Measurements from ENCODE around the gene HPCAL4.

The HPCAL4 gene

DNA sequence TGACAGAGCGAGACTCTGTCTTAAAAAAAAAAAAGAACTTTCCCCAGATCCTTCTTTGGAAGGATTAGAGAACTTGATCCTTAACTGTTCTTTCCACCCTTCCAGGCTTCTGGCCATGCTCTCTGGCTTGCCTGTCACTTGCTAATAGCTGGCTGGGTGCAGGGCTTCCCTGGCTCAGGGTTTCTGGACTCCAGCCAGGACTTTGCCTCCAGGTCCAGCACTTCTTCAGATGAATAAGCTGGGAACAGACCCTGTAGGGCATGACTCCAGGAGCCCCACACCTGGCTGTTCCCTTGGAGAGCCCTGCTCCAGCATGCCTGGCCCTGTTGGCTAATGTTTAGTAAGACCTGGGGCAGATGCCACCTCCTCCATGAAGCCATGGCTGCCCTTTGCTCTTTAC lies 16.0 kb downstream of the HPCAL4 start:
- DNase-seq = no peak

- no peak for DNase-seq
Observed at GRCh38 chr1:39673215-39673614, 18.0 kb downstream of the HPCAL4 start.

DNA sequence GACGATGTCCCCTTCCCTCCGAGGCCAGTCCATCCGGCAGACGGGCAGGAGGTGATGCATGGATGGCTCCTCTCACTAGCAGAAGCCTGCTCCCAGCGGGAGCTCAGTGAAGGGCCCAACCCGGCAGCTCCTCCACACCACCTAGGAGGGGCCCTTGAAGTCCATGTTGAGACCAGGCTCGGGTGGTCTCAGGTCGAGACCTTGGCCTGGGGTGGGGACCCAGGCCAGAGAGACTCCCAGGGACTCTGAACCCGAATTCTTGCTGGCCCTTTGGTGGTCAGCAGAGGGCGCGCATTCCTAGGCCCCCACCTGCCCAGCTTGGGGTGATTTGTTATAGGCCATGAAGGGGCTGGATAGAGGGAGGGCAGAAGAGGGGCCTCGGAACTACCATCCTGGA lies 18.7 kb downstream of the HPCAL4 start:
- peak; percentile 100 for DNase-seq

GRCh38 chr1:39671793-39672550 lies 19.3 kb downstream of the HPCAL4 start, which contains the start of gene NT5C1A:
NT5C1A (minus strand) TSS chr1:39672107; CDS start chr1:39672038, 69 bp downstream.
- peak; percentile 100 for DNase-seq

DNA sequence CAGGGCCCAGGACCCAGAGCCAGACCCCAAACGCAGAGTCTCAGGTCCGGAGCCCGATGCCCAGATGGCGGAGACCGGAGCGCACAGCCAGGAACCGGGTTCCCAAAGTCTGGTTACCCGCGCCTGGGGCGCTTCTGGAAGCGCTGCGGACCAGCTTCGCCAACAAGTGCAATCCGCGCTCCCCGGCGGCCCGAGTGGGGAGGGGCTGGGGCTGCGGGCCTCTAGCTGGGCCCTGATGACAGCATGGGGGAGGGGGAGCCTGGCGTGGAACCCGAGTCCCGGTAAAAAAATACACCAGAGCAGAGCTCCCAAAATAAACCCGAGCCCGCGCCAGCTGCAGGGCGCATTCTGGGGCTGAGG lies 19.8 kb downstream of the HPCAL4 start:
- peak; percentile 99 for DNase-seq

DNA sequence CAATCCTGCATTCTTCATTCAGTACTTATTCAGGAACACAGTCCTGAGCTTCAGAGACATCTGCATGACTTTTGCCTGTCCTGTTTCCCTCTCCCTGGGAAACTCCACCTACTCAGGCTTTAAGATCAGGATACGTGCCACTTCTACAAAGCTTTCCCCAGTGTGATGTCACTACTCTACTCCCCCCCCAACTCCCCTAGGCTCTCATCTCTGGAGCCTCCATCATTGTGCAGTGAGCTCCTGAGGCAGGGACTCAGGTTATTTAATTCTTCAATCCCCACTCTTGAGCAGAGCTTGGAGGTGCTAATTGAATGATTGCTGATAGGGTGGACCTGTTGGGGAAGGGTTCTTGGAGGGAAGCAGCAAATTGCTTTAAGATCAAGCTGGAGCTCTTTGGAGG lies 20.5 kb downstream of the HPCAL4 start:
- DNase-seq = no peak

GRCh38 chr1:39668894-39669293 lies 22.3 kb downstream of the HPCAL4 start:
- no peak for DNase-seq

- no peak for DNase-seq
Observed at GRCh38 chr1:39668111-39668510, 23.1 kb downstream of the HPCAL4 start.

DNA sequence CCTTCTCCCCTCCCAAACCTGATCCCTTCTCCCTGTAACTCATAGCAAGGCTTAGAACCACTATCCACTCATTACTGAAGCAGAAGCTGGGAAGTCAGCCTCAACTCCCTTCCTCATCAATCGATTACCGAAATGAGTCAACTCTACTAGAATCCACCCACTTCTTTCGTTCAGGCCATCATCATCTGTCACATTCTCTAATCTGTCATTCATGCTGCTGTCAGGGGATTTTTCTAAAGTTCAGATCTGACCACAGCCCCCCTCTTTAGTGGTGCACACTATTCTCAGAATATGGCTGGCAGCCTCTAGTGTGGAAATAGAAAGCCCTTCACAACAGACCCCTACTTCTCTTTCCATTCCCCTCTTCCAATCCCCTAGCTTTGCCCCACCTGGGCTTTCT lies 24.5 kb downstream of the HPCAL4 start:
- DNase-seq = no peak

GRCh38 chr1:39663559-39663958 lies 27.7 kb downstream of the HPCAL4 start:
- DNase-seq = no peak

GRCh38 chr1:39662861-39663260 lies 28.4 kb downstream of the HPCAL4 start:
- DNase-seq = no peak

DNA sequence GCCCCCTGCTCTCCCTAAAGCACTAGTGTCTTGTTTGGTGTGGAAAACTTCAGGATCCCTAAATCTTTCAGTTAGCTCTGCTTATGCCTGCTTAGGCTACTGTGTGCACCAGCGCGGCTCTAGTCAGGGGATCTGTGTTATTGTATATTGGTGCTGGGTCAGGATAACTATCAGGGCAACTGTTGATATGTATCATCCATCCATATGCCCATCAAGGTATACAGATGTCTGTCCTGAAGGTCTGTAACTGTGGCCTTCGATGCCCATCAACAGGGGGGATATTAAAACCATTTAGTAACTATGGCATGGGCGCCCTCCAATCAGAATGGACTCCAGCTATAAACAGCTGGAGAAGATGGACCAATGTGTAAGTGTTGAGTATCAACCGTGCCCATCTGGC lies 31.7 kb downstream of the HPCAL4 start:
- DNase-seq = no peak

GRCh38 chr1:39659110-39659509 lies 32.1 kb downstream of the HPCAL4 start:
- DNase-seq = no peak

DNA sequence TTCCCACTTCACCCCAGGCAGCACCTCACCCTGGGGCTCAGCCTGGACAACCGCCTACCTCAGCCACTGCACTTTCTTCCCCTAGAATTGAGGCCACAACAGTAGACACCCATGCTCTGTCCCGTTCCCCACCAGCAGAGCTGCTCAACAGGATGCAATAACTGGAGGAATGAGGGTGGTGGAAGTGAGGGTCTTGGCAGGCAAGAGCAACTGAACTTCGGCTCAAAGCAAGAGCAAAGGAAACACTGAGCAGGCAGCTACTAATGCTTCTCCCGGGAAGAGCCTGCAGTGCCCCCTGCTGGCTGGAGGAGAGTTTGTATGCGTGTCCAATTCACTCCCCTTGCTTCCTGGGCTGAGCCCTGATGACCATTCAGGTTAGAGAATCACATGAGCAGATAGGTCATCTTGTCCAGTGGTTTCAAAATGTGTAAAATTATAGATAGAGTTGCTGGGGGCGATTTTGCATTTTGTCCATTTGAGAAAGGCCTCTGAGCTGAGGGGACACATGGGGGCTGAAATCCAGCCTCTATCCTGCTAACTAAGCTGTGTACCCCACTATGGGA lies 33.2 kb downstream of the HPCAL4 start:
- peak; percentile 100 for DNase-seq

- peak; percentile 91 for DNase-seq
Observed at GRCh38 chr1:39657402-39657801, 33.8 kb downstream of the HPCAL4 start.

- DNase-seq = peak; percentile 92
Observed at GRCh38 chr1:39656391-39656790, 34.8 kb downstream of the HPCAL4 start.

DNA sequence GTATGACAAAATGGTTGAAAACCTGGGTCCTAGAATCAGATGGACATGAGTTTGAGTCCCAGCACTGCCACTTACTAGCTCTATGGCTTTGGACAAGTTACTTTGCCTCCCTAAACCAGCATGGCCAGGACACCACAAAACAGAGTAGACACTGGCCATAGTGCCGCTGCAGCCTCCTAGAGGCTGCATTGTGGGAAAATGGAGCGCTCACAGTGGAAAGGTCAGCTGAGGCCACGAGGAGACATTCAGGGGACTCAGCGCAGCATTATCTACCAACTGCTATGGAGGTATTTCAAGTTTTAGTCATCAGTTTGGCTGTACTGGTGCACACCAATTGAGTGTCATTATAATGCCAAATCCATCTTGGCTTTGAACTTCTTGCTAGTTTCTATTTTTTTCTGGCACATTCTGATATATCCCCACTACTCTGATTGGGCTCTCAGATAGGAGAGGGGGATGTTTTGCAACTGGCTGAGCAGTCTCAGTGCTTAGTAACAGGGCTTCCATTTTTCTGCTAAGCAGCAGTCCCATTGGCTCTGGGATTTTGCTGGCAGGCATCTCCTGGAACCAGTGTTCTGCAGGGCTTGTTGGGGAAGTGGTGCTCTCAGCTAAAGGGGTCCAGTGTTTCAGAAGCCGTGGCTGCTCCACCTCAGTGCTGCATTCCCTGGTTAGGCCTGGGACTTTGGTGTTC lies 35.5 kb downstream of the HPCAL4 start:
- no peak for DNase-seq

DNA sequence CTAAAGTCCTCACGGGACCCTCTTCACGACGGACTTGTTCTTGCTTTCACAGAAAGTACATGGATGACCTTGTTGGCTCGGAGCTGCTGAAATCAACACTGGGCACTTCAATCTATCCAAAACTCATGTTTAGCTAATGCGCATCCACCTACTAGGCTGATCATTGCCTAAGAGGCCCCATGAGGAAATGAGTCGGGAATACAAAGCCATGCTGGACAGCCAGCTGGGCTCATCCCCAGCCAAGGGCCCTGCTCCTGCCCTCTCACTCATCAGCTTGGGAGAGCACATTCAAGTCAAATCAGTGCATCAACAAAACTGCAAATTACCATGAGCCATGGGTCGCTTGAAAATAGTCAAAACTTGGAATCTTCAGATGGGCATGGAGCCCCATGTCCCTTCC lies 36.9 kb downstream of the HPCAL4 start:
- no peak for DNase-seq

- DNase-seq = peak; percentile 100
Observed at GRCh38 chr1:39653546-39654031, 37.6 kb downstream of the HPCAL4 start.

DNA sequence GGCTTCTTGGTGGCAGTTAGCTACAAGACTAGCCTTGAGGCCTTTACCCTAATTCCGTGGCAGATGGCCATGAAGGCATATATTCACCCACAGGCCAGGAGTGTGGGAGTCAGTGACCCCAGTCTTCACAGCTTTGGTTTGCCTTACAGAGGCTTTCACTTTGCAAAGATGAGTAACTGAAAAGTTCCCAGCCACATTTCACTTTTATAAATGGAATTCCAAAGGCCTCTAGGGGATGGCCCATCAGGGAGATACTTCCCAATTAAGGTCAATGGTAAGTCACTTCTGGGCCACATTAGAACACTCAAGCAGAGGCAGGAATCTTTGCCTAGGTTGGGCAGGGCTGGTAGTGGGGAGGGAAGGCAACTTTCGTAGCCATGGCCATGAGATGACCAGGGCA lies 38.7 kb downstream of the HPCAL4 start:
- no peak for DNase-seq

GRCh38 chr1:39652105-39652504 lies 39.1 kb downstream of the HPCAL4 start:
- DNase-seq = no peak

GRCh38 chr1:39650431-39650830 lies 40.8 kb downstream of the HPCAL4 start:
- no peak for DNase-seq

DNA sequence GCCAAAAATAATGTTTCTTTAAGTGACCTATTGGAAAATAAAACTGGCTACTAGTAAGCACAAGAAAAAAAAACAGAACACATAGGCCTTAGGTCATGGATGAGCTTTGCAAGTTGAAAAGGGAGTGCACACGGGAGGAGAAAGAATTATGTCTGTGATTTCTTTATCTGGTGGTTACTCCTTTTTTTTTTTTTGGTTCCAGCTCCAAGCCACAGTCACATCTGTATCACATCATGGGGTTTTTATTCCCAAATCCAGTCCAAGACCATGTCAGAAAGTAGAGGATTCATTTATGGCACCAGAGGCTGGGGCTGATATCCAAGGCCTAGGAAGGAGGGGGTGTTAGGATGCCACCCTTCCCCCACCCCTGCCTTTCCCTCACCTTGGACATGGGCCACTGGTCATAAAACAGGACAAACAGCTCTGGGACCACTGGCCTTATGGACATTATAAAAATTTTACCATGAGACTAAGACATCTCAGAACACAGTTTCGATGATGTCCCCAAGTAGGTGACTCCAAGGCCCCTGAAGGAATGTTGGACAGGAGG lies 41.5 kb downstream of the HPCAL4 start:
- no peak for DNase-seq

- no peak for DNase-seq
Observed at GRCh38 chr1:39648496-39648895, 42.7 kb downstream of the HPCAL4 start.

All from NCI-H1694 treated with DMSO at 0.1 percent for 48 hours (cell line).